ENCODE measurements around the gene SEC16A. TPM values are rescaled to one million over a fixed set of nuclear protein-coding genes. Genes with fewer than 3 reads are reported as not detected.
"Not testable (repeated sequence)": the region's sequence is repeated elsewhere in the genome, so short reads cannot be mapped to it uniquely, and the experiment has no call there.

SEC16A gene
- total RNA-seq, 1 experiment from 2014 or later = 44.5 TPM

DNA sequence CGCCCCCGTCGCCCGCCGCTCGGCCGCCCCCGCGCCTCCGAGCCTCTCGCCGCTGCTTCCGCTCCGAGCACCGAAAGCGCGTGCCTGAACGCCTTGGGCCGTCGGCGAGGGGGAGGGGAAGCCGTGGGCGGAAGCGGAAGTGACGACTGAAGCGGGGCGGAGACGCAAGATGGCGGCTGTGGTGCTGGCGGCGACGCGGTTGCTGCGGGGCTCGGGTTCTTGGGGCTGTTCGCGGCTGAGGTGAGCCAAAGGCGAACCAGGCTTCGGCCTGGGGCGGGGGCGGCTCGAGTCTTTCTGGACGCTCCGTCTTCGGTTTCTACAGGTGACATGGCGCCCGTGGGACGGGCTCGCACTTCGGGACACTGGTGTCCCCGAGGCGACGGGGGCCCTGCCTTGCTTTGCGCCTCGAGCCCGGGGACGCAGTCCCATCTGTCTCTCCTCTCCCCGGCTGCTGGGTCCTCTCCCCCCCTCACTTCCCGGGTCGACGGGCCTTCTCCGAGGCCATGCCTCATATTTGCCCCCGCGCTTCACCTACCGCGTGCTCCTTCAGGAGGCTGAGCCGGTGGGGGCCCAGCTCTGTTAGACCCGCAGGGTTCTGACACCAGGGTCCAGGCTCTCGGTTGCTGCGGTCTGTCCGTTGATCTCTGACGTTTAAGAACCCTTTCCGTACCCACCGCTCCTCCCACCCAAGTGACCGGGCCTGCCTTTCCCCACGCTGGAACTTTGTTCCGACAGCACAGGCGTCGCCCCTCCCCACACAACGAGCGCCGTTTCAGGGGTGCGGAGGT lies 72.1 kb downstream of the SEC16A start, which contains the start of the genes ENTR1 and PMPCA:
Gene ENTR1 (minus strand): TSS at position 115 of the 788 bp plus-strand sequence. CDS start 217 bp downstream, outside the sequence.
Gene PMPCA (plus strand): TSS at position 159 of the 788 bp plus-strand sequence. CDS start 11 bp downstream, at position 170.
- peak within 1 kb of the TSS; percentile 68 for H3K27ac ChIP-seq
- peaks cover 5% of the 10 kb centered on the region for H3K4me1 ChIP-seq
- DNase-seq = peak; percentile 92
- H3K4me3 ChIP-seq = peak within 1 kb of the TSS; percentile 94
- peaks cover 54% of the 10 kb centered on the region for H3K36me3 ChIP-seq
- no peaks in the 10 kb centered on the region for H3K9me3 ChIP-seq (replicated peaks)
- no peaks in the 10 kb centered on the region for H3K27me3 ChIP-seq

GRCh38 chr9:136409557-136410455 lies 73.0 kb downstream of the SEC16A start:
- Histone ChIP-seq H3K9me3 (replicated peaks) (no peaks in the 10 kb centered on the region), H3K27me3 (no peaks in the 10 kb centered on the region), H3K36me3 (peaks cover 52% of the 10 kb centered on the region), H3K4me1 (peaks cover 5% of the 10 kb centered on the region), H3K4me3 (peak overlapping the region; percentile 94), H3K27ac (peak overlapping the region; percentile 42; the same call in 1 of the 2 replicates)
- DNase-seq = peak in 1 of 2 experiments; percentile 29

DNA sequence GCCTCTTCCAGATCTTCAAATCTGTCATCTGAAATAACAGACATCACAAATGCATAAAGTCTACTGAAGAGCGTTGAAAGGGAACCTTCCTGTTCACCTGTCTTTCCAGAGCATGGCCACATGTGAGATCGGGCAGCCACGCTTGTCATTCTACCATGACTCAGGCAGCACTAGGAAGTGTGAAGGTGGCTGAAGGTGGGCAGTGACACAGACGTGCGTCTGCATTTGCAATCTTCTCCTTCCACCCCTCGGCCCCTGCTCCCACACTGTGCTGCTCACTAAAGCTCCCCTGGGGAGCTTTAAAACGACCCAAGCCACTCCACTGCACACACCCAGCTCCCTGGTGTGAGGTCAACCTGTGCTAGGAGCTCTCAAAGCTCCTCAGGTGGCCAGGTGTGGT lies 74.9 kb downstream of the SEC16A start:
- Histone ChIP-seq H3K36me3 (peaks cover 43% of the 10 kb centered on the region), H3K27me3 (no peaks in the 10 kb centered on the region), H3K9me3 (replicated peaks) (no peaks in the 10 kb centered on the region), H3K4me3 (no peak overlapping the region), H3K27ac (no peak overlapping the region), H3K4me1 (peaks cover 5% of the 10 kb centered on the region)
- DNase-seq = no peak

DNA sequence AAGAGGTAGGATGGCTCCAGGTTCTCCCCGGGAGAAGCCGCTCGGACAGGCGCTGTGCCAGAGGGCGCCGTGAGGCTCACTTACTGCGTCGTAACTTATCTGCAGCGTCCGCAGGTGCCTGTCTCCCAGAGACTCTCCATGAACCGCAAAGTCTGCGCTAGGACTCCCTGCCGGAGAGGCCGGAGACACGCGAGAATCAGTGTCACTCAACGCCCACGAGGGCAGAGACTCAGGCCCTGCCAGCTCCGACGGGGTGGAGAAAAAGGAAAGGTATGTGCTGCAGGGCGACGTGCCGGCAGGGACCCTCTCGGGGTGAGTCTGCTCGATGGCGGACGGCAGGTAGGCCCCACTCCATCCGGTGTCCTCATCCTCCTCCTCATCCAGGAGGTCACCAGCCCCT lies 75.8 kb downstream of the SEC16A start:
- not testable (repeated sequence) for H3K4me1 ChIP-seq; H3K4me3 ChIP-seq; H3K27me3 ChIP-seq; H3K9me3 ChIP-seq (replicated peaks); DNase-seq; H3K27ac ChIP-seq
- peaks cover 35% of the 10 kb centered on the region for H3K36me3 ChIP-seq

- H3K9me3 ChIP-seq (replicated peaks); H3K4me1 ChIP-seq; H3K4me3 ChIP-seq; DNase-seq; H3K27ac ChIP-seq; H3K27me3 ChIP-seq: not testable (repeated sequence)
- H3K36me3 ChIP-seq = peaks cover 34% of the 10 kb centered on the region
These were observed 76.9 kb downstream of the SEC16A start for GRCh38 chr9:136405904-136406303.

- H3K9me3 ChIP-seq (replicated peaks) = no peaks in the 10 kb centered on the region
- H3K4me1 ChIP-seq = no peaks in the 10 kb centered on the region; the same call in 1 of the 2 replicates
- no peak overlapping the region for H3K27ac ChIP-seq
- peaks cover 34% of the 10 kb centered on the region for H3K36me3 ChIP-seq
- H3K27me3 ChIP-seq = no peaks in the 10 kb centered on the region
- no peak overlapping the region for H3K4me3 ChIP-seq
- no peak for DNase-seq
These were observed 77.4 kb downstream of the SEC16A start for GRCh38 chr9:136405481-136405880.

DNA sequence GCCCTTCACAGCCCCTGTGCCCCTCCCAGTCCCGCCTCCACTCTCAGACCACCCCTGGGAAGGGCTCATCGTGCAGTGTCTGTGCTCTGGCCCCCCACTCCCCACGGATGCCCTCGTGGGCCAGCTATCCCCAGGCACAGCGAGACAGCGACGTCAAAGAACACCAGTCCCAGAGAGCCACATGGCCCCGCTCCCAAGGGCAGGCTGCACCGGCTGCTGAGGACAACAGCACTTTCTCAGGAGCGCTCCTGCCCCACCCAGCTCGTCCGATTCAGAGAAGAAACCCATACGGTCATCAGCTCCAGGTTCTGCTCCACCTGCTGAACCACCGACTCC lies 78.1 kb downstream of the SEC16A start:
- no peak overlapping the region for H3K27ac ChIP-seq
- H3K4me3 ChIP-seq = no peak overlapping the region
- peaks cover 34% of the 10 kb centered on the region for H3K36me3 ChIP-seq
- H3K9me3 ChIP-seq (replicated peaks) = no peaks in the 10 kb centered on the region
- DNase-seq = no peak
- H3K4me1 ChIP-seq = no peaks in the 10 kb centered on the region; the same call in 1 of the 2 replicates
- no peaks in the 10 kb centered on the region for H3K27me3 ChIP-seq

GRCh38 chr9:136403915-136404800 lies 78.7 kb downstream of the SEC16A start:
- peaks cover 34% of the 10 kb centered on the region for H3K36me3 ChIP-seq
- H3K27me3 ChIP-seq = no peaks in the 10 kb centered on the region

GRCh38 chr9:136403538-136403914 lies 79.3 kb downstream of the SEC16A start:
- no peaks in the 10 kb centered on the region for H3K9me3 ChIP-seq (replicated peaks)
- no peak overlapping the region for H3K4me3 ChIP-seq
- H3K4me1 ChIP-seq = peaks cover 4% of the 10 kb centered on the region; the same call in 1 of the 2 replicates
- H3K27me3 ChIP-seq = no peaks in the 10 kb centered on the region
- DNase-seq = no peak
- peaks cover 34% of the 10 kb centered on the region for H3K36me3 ChIP-seq
- no peak overlapping the region for H3K27ac ChIP-seq

More at GRCh38 chr9:136403915-136404800, 78.7 kb downstream of the SEC16A start:
- no peak for DNase-seq
- H3K4me3 ChIP-seq = no peak overlapping the region
- H3K9me3 ChIP-seq (replicated peaks) = no peaks in the 10 kb centered on the region
- no peak overlapping the region for H3K27ac ChIP-seq
- H3K4me1 ChIP-seq = no peaks in the 10 kb centered on the region; the same call in 1 of the 2 replicates

DNA sequence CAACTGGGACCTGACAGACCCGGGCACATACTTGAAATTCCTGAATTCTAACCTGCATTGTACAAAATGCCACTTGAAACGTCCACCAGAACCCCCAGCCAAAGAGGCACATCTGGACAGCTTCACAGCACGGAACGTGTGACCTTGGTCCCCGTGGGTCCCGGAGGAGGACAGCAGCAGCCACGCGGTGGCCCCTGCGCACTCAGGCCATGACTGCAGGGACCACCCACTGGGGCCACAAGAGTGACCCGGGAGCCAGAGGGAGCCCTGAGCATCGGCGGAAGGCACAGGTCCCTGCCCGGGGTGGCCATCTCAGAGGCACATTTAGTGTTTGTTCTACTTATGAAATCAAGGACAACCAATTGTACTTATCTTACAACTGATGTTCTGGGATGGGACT lies 80.8 kb downstream of the SEC16A start:
- no peaks in the 10 kb centered on the region for H3K9me3 ChIP-seq (replicated peaks)
- no peak overlapping the region for H3K4me3 ChIP-seq
- no peaks in the 10 kb centered on the region for H3K27me3 ChIP-seq
- H3K36me3 ChIP-seq = peaks cover 33% of the 10 kb centered on the region
- peaks cover 4% of the 10 kb centered on the region; the same call in 1 of the 2 replicates for H3K4me1 ChIP-seq
- DNase-seq = no peak
- no peak overlapping the region for H3K27ac ChIP-seq

DNA sequence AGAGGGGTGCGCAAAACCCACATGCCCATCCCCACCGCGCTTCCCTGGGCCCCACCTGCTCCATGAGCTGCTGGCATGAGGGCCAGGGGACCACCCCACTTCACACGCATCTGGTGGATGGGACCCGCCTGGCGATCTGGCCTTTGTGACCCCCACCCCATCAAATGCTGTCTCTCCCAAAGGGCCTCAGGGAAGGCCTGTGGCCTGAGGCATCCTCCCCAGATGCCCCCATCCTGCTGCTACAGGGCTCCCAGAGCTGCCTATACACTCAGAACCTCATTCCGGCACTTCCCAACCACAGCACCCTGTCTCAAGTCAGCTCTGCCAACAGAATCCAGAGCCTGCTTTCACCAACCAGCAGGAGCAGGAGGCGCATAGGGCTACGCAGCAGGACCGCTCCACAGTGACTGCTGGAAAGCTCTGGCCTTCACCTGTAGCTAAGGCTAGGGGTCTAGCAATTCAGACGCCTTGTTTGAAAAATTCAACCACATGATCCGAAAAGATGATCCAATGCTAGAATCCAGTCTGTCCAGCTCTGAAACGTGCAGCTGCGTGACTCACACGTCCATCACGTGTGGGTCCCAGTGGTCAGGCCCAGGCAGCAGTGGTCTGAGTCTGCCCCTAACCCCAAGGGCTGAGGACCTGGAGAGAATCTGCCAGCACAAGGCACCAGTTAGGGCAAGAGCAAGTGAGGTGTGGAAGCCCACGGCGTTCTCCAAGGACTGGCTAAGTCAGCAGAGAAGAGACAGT lies 81.5 kb downstream of the SEC16A start:
- no peaks in the 10 kb centered on the region for H3K9me3 ChIP-seq (replicated peaks)
- peaks cover 32% of the 10 kb centered on the region for H3K36me3 ChIP-seq
- no peak overlapping the region for H3K4me3 ChIP-seq
- no peak overlapping the region for H3K27ac ChIP-seq
- no peak for DNase-seq
- peaks cover 4% of the 10 kb centered on the region; the same call in 1 of the 2 replicates for H3K4me1 ChIP-seq
- H3K27me3 ChIP-seq = no peaks in the 10 kb centered on the region

DNA sequence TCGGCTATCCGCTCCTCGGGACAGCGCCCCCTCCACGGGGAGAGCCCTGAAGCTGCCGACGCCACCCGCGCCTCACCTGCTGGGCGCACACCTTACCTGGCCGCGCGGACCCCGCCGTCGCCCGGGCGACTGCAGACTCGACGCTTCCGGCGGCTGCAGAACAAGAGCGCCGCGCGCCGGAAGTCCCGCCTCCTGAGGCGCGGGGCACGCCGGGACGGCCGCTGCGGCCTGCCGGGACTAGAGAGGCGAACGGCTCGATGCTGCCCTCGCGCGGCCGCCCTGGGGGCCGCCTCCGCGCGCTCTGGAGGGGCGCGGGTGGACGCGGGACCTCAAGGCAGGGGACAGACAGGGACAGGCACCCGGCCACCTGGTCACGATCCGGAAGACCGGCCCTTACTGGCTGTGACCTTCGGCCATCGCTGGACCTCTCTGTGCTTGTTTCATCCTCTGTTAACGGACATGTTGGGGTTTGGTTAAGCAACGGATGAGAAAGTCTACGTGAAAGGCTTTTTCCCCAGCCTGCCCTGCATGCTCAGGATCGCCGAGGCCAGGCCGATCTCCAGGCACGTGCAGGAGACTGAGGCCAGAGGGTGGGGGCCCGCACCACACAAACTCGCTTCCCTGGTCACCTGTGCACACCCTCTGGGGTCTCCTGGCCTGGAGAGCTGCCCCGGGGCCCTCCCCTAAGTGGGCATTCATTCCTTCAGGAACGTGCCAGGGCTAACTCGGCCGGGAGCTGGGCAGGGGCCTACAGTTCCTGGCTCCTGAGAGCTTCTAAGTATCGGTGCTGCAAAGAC lies 82.6 kb downstream of the SEC16A start, which contains the start of gene SNAPC4:
Gene SNAPC4 (minus strand): TSS at position 133 of the 797 bp plus-strand sequence. CDS start 1,742 bp downstream, outside the sequence.
- Histone ChIP-seq H3K4me3 (peak within 1 kb of the TSS; percentile 84), H3K9me3 (replicated peaks) (no peaks in the 10 kb centered on the region), H3K4me1 (peaks cover 4% of the 10 kb centered on the region; the same call in 1 of the 2 replicates), H3K27me3 (no peaks in the 10 kb centered on the region), H3K36me3 (peaks cover 24% of the 10 kb centered on the region), H3K27ac (peak within 1 kb of the TSS; percentile 23; the same call in 1 of the 2 replicates)
- DNase-seq = peak; percentile 86 to 93
